ENCODE results near the gene SDF2L1. TPM values are rescaled to one million over a fixed set of nuclear protein-coding genes. Genes with fewer than 3 reads are reported as not detected.

SDF2L1 gene
- total RNA-seq, 4 donors from 2014 or later: 60.2 to 444 (median 210) TPM

DNA sequence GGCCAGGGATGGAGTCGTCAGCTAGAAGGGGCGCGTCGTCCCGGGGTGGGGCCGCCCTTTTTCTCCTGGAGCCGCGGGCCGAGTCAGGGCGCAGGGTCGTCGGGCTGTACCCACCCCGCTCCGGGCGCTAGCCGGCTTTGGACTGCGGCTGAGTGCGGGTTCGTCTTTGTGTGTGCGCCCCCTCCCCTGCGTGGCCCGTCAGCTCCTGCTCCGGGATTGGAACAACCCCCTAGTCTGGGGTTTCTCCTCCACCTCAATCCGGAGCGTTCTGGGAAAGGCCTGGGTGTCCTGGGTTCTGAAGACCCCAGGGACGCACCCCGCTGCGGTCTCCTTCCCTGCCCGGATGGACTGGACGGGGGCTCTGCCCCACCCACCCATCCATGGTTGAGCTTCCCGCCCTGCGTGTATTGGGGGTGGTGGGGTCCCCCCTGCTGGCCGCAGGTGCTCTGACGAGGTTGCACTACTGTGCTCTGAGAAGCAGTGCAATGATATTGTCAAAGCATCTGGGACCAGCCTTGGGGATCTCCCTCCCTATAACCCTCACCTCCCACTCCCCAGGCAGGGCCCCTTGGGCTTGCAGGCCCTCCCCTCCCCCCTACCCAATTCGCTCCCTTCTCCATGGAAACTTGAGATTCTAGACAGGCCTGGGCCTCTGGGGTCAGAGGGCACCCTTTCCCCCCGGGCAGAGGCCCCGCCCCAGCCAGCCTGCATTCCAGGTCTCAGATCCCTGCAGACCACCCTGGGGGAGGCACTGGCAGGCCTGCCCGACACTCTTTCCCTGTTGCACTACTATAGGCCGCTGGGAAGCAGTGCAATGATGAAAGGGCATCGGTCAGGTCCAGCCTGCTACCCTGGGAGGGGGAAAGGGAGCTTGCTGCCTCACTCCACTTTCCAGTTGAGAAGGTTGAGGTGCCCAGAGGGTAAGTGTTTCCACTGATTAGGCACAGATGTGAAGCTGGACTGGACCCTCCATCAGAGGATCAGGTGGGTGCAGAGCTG, 10.7 kb downstream of the SDF2L1 start:
- 24 to 27% methylated on average over 17 to 28 of the region's 40 CpGs for WGBS, 2 donors
- peaks cover 18 to 22% of the 10 kb centered on the region in 2 donors for H3K4me1 ChIP-seq
- H3K36me3 ChIP-seq: peaks cover 0 to 11% of the 10 kb centered on the region in 2 donors
- H3K9me3 ChIP-seq: no peaks in the 10 kb centered on the region
- peak overlapping the region; percentile 15 to 30 (median 26) for H3K4me3 ChIP-seq (replicated peaks in 1 of 3)
- intact Hi-C loops (cut with DNase I): no loop called here
- H3K27me3 ChIP-seq: no peaks in the 10 kb centered on the region
- no peak overlapping the region for H3K27ac ChIP-seq
- DNase-seq: no peak
- TF ChIP-seq POLR2A (IDR thresholded peaks at IDR 0.05) (no peak), CTCF (IDR thresholded peaks at IDR 0.05) (no peak)

DNA sequence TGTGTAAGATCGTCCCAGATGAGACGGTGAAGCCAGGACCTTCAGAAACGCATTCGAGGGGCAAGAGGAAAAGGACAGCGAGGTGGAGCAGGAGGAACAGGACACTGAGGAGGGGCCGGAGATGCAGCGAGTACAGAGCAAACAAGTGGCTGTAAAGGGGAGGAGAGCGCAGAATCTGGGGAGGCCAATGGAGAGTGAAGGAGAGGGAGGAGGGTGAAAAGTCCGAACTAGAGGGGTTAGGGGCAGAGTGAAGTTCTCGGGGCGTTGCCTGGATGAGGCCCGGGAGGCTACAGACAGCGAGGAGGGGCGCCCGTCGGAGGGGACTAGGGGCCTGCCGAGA, 14.9 kb downstream of the SDF2L1 start:
- Histone ChIP-seq H3K27me3 (no peaks in the 10 kb centered on the region), H3K9me3 (no peaks in the 10 kb centered on the region), H3K27ac (peak overlapping the region in 2 of 3 donors; percentile 9 to 33), H3K4me3 (replicated peaks in 1 of 3) (no peak overlapping the region), H3K4me1 (peaks cover 15 to 16% of the 10 kb centered on the region in 2 donors), H3K36me3 (no peaks in the 10 kb centered on the region)
- no peak for TF ChIP-seq CTCF (IDR thresholded peaks at IDR 0.05)
- no peak for TF ChIP-seq POLR2A (IDR thresholded peaks at IDR 0.05)
- intact Hi-C loops (cut with DNase I): no loop called here
- DNase-seq: no peak
- 34 to 36% methylated on average over 17 of the region's 17 CpGs for WGBS, 2 donors

- peak in 1 of 2 donors; percentile 65 for TF ChIP-seq POLR2A (IDR thresholded peaks at IDR 0.05)
- peak in 3 of 6 experiments; percentile 17 to 38 (median 32) for TF ChIP-seq CTCF (IDR thresholded peaks at IDR 0.05)
These were observed 15.4 kb downstream of the SDF2L1 start for GRCh38 chr22:21657360-21658032.

GRCh38 chr22:21659864-21660525, 17.9 kb downstream of the SDF2L1 start:
- WGBS, 2 donors: 74 to 76% methylated on average over 6 to 7 of the region's 7 CpGs
- no peak for DNase-seq

More at GRCh38 chr22:21657360-21658032, 15.4 kb downstream of the SDF2L1 start:
- DNase-seq: peak; percentile 88
- no peaks in the 10 kb centered on the region for H3K9me3 ChIP-seq
- H3K27me3 ChIP-seq: no peaks in the 10 kb centered on the region
- H3K36me3 ChIP-seq: no peaks in the 10 kb centered on the region
- peak overlapping the region in 2 of 3 donors; percentile 9 to 33 for H3K27ac ChIP-seq
- 1 to 2% methylated on average over 22 to 25 of the region's 79 CpGs for WGBS, 2 donors
- H3K4me3 ChIP-seq (replicated peaks in 1 of 3): peak overlapping the region; percentile 4 to 48 (median 47)
- H3K4me1 ChIP-seq: peaks cover 11 to 12% of the 10 kb centered on the region in 2 donors
- intact Hi-C loops (cut with DNase I): no loop called here

More at GRCh38 chr22:21659864-21660525, 17.9 kb downstream of the SDF2L1 start:
- H3K4me3 ChIP-seq (replicated peaks in 1 of 3): no peak overlapping the region
- H3K27ac ChIP-seq: no peak overlapping the region
- intact Hi-C loops (cut with DNase I): no loop called here
- H3K9me3 ChIP-seq: no peaks in the 10 kb centered on the region
- H3K36me3 ChIP-seq: no peaks in the 10 kb centered on the region
- peaks cover 8 to 9% of the 10 kb centered on the region in 2 donors for H3K4me1 ChIP-seq
- TF ChIP-seq POLR2A (IDR thresholded peaks at IDR 0.05) (no peak), CTCF (IDR thresholded peaks at IDR 0.05) (no peak)
- no peaks in the 10 kb centered on the region for H3K27me3 ChIP-seq

Data from thyroid gland (tissue), 4 donors.